ENCODE measurements around the gene CNGB1.
"Not testable (repeated sequence)": the region's sequence is repeated elsewhere in the genome, so short reads cannot be mapped to it uniquely, and the experiment has no call there.

Gene CNGB1

GRCh38 chr16:57948027-57948426 is 22.9 kb downstream of the CNGB1 start:
- DNase-seq (ENCODE audit: low spot score), result no peak
- no peak overlapping the region for H3K4me3 Mint-ChIP-seq
- no peaks in the 10 kb centered on the region for H3K27me3 Mint-ChIP-seq (ENCODE audit: low read depth)
- H3K36me3 Mint-ChIP-seq (ENCODE audit: low read depth), result no peaks in the 10 kb centered on the region
- no peak overlapping the region for H3K27ac Mint-ChIP-seq
- no peaks in the 10 kb centered on the region for H3K4me1 Mint-ChIP-seq (ENCODE audit: low read depth)
- no peaks in the 10 kb centered on the region for H3K9me3 Mint-ChIP-seq

- Mint-ChIP-seq H3K36me3 (ENCODE audit: low read depth) (no peaks in the 10 kb centered on the region), H3K9me3 (no peaks in the 10 kb centered on the region), H3K27ac (no peak overlapping the region), H3K27me3 (ENCODE audit: low read depth) (no peaks in the 10 kb centered on the region), H3K4me3 (no peak overlapping the region), H3K4me1 (ENCODE audit: low read depth) (no peaks in the 10 kb centered on the region)
- no peak for DNase-seq (ENCODE audit: low spot score)
Observed at GRCh38 chr16:57947261-57947660, 23.7 kb downstream of the CNGB1 start.

GRCh38 chr16:57946181-57946801 is 24.6 kb downstream of the CNGB1 start:
- H3K4me3 Mint-ChIP-seq, result no peak overlapping the region
- no peaks in the 10 kb centered on the region for H3K36me3 Mint-ChIP-seq (ENCODE audit: low read depth)
- H3K4me1 Mint-ChIP-seq (ENCODE audit: low read depth), result no peaks in the 10 kb centered on the region
- no peak overlapping the region for H3K27ac Mint-ChIP-seq
- no peak for DNase-seq (ENCODE audit: low spot score)
- H3K27me3 Mint-ChIP-seq (ENCODE audit: low read depth), result no peaks in the 10 kb centered on the region
- no peaks in the 10 kb centered on the region for H3K9me3 Mint-ChIP-seq

- no peak overlapping the region for H3K4me3 Mint-ChIP-seq
- DNase-seq (ENCODE audit: low spot score), result no peak
- no peaks in the 10 kb centered on the region for H3K36me3 Mint-ChIP-seq (ENCODE audit: low read depth)
- H3K4me1 Mint-ChIP-seq (ENCODE audit: low read depth), result no peaks in the 10 kb centered on the region
- no peaks in the 10 kb centered on the region for H3K27me3 Mint-ChIP-seq (ENCODE audit: low read depth)
- H3K27ac Mint-ChIP-seq, result no peak overlapping the region
- no peaks in the 10 kb centered on the region for H3K9me3 Mint-ChIP-seq
Observed at GRCh38 chr16:57945740-57946138, 25.2 kb downstream of the CNGB1 start.

- no peak overlapping the region for H3K27ac Mint-ChIP-seq
- no peak overlapping the region for H3K4me3 Mint-ChIP-seq
- DNase-seq (ENCODE audit: low spot score), result no peak
- peaks cover 2% of the 10 kb centered on the region for H3K27me3 Mint-ChIP-seq (ENCODE audit: low read depth)
- H3K4me1 Mint-ChIP-seq (ENCODE audit: low read depth), result no peaks in the 10 kb centered on the region
- no peaks in the 10 kb centered on the region for H3K36me3 Mint-ChIP-seq (ENCODE audit: low read depth)
- H3K9me3 Mint-ChIP-seq, result no peaks in the 10 kb centered on the region
Observed at GRCh38 chr16:57944970-57945739, 25.8 kb downstream of the CNGB1 start.

GRCh38 chr16:57943381-57943780 is 27.5 kb downstream of the CNGB1 start:
- H3K27me3 Mint-ChIP-seq (ENCODE audit: low read depth); DNase-seq (ENCODE audit: low spot score); H3K9me3 Mint-ChIP-seq; H3K4me3 Mint-ChIP-seq; H3K4me1 Mint-ChIP-seq (ENCODE audit: low read depth); H3K36me3 Mint-ChIP-seq (ENCODE audit: low read depth); H3K27ac Mint-ChIP-seq: not testable (repeated sequence)

GRCh38 chr16:57941901-57942300 is 29.0 kb downstream of the CNGB1 start:
- H3K27ac Mint-ChIP-seq; H3K9me3 Mint-ChIP-seq; H3K27me3 Mint-ChIP-seq (ENCODE audit: low read depth); H3K36me3 Mint-ChIP-seq (ENCODE audit: low read depth); H3K4me1 Mint-ChIP-seq (ENCODE audit: low read depth); H3K4me3 Mint-ChIP-seq; DNase-seq (ENCODE audit: low spot score): not testable (repeated sequence)

- Mint-ChIP-seq H3K36me3 (ENCODE audit: low read depth) (no peaks in the 10 kb centered on the region), H3K27me3 (ENCODE audit: low read depth) (peaks cover 3% of the 10 kb centered on the region), H3K27ac (no peak overlapping the region), H3K4me1 (ENCODE audit: low read depth) (no peaks in the 10 kb centered on the region), H3K9me3 (no peaks in the 10 kb centered on the region), H3K4me3 (no peak overlapping the region)
- no peak for DNase-seq (ENCODE audit: low spot score)
Observed at GRCh38 chr16:57941016-57941664, 29.8 kb downstream of the CNGB1 start.

GRCh38 chr16:57940382-57940966 is 30.5 kb downstream of the CNGB1 start:
- Mint-ChIP-seq H3K9me3 (no peaks in the 10 kb centered on the region), H3K27ac (no peak overlapping the region), H3K4me3 (no peak overlapping the region), H3K27me3 (ENCODE audit: low read depth) (peaks cover 4% of the 10 kb centered on the region), H3K4me1 (ENCODE audit: low read depth) (no peaks in the 10 kb centered on the region), H3K36me3 (ENCODE audit: low read depth) (no peaks in the 10 kb centered on the region)
- no peak for DNase-seq (ENCODE audit: low spot score)

GRCh38 chr16:57939872-57940224 is 31.1 kb downstream of the CNGB1 start:
- Mint-ChIP-seq H3K9me3 (no peaks in the 10 kb centered on the region), H3K27ac (no peak overlapping the region), H3K27me3 (ENCODE audit: low read depth) (peaks cover 4% of the 10 kb centered on the region), H3K36me3 (ENCODE audit: low read depth) (no peaks in the 10 kb centered on the region), H3K4me3 (no peak overlapping the region), H3K4me1 (ENCODE audit: low read depth) (no peaks in the 10 kb centered on the region)
- no peak for DNase-seq (ENCODE audit: low spot score)

- Mint-ChIP-seq H3K9me3 (no peaks in the 10 kb centered on the region), H3K4me3 (no peak overlapping the region), H3K27me3 (ENCODE audit: low read depth) (peaks cover 4% of the 10 kb centered on the region)
Observed at GRCh38 chr16:57938936-57939871, 31.7 kb downstream of the CNGB1 start.

GRCh38 chr16:57938484-57938883 is 32.4 kb downstream of the CNGB1 start:
- H3K4me3 Mint-ChIP-seq, result no peak overlapping the region
- DNase-seq (ENCODE audit: low spot score), result no peak
- no peak overlapping the region for H3K27ac Mint-ChIP-seq
- H3K36me3 Mint-ChIP-seq (ENCODE audit: low read depth), result no peaks in the 10 kb centered on the region
- H3K4me1 Mint-ChIP-seq (ENCODE audit: low read depth), result no peaks in the 10 kb centered on the region
- peaks cover 4% of the 10 kb centered on the region for H3K27me3 Mint-ChIP-seq (ENCODE audit: low read depth)
- H3K9me3 Mint-ChIP-seq, result no peaks in the 10 kb centered on the region

More at GRCh38 chr16:57938936-57939871, 31.7 kb downstream of the CNGB1 start:
- no peak for DNase-seq (ENCODE audit: low spot score)
- Mint-ChIP-seq H3K36me3 (ENCODE audit: low read depth) (no peaks in the 10 kb centered on the region), H3K27ac (peak overlapping the region; percentile 31), H3K4me1 (ENCODE audit: low read depth) (no peaks in the 10 kb centered on the region)

GRCh38 chr16:57937861-57938260 is 33.1 kb downstream of the CNGB1 start:
- Mint-ChIP-seq H3K27me3 (ENCODE audit: low read depth) (peaks cover 4% of the 10 kb centered on the region), H3K9me3 (no peaks in the 10 kb centered on the region), H3K4me1 (ENCODE audit: low read depth) (no peaks in the 10 kb centered on the region), H3K27ac (no peak overlapping the region), H3K36me3 (ENCODE audit: low read depth) (no peaks in the 10 kb centered on the region), H3K4me3 (no peak overlapping the region)
- DNase-seq (ENCODE audit: low spot score), result no peak
